Activated CD4-positive, CD25-positive, alpha-beta regulatory T cell treated with anti-CD3 and anti-CD28 coated beads, Interleukin-2, amount 50 U/mL, for 24 hours (primary cell): ENCODE results near the gene IQCE.
"Not testable (repeated sequence)": the region's sequence is repeated elsewhere in the genome, so short reads cannot be mapped to it uniquely, and the experiment has no call there.

ENCODE experiments used
- ATAC-seq, 2 donors: fragments of 150-1000 bp; cut with Tn5 transposase; one replicate each; pipeline ENCODE4 v1.10.0; 2021; ENCODE audit warnings: mild to moderate bottlenecking in 1 of 2, moderate library complexity in 1 of 2

Gene IQCE

DNA sequence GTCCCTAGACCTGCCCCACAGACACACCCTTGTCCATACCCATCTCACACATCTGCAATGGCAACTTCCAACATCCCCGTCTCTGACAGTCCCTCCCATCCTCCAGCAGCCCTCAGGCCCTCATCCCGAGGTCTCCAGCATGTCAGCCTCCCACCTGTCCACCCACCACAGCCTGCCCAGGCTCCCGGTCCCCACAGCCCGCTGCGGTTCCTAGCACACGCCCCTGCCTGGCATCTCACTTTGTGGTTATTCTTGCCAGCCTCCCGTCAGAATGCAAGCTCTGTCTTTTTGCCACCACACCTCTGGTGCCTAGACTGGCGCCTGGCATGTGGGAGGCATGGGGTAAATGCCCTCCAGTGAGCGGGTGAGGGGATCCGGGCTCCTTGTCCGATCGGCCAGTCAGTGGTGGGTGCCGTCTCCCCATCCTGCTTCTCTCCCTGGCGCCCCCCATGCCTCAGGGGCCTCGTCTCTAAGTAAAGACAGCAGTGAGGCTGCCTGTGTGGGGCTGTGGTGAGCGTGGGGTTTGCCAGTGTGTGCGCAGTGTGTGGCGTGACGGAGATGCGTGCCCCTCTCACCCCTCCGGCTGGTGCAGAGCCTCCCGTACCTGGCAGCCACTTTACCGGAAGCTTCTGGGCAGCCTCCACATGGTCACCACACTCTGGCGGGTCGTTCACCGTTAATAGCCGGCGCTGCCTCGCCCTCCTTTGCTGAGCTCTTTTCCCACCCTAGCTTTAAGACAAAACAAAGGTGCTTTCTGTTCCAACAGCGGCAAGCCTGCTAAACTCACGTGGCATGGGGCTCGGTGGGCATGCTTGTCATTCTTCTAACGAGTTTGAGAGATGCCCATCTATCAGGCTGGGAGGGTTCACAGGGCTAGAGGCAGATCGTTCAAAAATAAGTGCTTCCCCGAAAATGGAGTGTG is 44.5 kb downstream of the IQCE start:
- no peak for ATAC-seq

DNA sequence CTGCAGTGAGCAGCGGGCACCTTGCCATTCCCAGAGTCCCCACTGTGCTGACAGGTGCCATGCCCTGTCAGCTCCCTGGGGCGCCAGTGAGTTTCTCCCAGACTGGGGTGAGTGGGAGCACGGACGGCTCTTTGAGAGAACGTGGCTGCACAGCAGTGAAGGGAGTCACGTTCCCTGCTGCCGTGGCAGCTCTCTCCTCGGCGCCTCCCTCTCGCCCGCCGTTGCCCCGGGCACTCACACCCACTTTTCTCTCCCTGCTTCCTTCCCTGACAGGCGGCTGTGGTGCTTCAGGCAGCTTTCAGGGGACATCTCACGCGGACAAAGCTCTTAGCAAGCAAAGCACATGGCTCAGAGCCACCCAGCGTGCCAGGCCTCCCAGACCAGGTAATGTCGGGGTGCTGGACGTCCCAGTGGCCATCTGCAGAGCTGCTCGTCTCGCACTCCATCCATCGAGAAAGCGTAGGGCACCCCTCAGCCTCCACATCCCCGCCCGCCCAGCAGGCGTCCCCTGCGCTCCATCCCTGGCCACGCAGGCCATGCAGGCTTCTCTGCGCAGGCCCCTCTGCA is 45.9 kb downstream of the IQCE start:
- ATAC-seq, result no peak

DNA sequence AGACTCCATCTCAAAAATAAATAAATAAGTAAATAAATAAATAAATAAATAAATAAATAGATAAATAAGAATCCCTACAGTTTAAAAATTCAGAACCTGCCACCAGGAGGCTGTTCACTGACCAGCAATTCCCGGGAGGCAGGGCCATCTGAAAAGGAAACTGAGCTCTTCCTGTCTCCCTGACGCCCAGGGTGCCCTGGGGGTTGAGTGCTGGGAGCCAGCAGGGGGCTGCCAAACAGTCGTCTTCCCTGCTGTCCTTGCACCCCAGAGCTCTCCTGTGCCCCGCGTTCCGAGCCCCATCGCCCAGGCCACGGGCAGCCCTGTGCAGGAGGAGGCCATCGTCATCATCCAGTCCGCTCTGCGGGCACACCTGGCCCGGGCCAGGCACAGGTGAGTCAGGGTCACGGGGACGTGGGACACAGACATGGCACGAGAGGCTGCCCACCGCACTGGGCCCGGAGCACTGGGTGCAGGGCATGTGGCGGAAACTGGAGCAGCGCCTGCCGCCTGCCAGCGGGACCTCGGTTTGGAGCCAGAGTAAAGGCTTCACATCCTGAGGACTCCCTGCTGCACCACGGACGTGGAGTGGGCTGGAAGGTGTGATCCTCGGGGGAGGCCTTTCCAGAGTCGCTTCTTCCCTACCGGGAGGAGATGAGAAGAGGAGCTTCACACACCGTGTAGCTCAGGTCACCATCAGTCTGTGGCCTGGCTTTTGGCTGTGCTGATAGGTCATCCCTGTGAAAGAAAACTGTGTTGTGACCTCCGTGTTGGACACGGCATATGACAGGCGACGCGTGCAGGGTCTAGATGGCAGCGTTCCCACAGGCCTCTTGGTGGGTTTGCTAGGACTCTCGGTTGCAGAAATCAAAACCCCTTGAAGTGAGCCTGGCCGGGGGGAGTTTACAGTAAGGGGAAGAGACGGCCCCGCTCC is 47.1 kb downstream of the IQCE start:
- ATAC-seq, result no peak

DNA sequence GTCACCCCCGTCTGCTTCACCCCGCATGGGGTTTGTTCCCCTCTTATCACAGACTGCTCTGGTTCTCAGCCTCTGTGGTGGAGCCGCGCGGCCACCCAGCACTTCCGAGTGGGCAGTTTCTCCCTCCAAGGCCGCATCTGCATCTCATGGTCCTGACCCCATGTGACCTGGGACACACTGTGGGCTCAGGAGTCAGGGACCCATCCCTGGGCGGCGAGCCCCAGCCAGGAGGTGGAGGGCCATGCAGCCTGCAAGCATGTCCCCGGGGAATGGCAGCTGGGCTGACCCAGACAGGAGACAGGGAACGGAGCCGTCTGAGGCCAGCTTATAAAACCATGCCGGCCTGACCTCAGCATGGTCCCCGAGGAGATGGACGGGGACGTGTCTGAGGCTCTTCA is 47.8 kb downstream of the IQCE start:
- no peak for ATAC-seq

DNA sequence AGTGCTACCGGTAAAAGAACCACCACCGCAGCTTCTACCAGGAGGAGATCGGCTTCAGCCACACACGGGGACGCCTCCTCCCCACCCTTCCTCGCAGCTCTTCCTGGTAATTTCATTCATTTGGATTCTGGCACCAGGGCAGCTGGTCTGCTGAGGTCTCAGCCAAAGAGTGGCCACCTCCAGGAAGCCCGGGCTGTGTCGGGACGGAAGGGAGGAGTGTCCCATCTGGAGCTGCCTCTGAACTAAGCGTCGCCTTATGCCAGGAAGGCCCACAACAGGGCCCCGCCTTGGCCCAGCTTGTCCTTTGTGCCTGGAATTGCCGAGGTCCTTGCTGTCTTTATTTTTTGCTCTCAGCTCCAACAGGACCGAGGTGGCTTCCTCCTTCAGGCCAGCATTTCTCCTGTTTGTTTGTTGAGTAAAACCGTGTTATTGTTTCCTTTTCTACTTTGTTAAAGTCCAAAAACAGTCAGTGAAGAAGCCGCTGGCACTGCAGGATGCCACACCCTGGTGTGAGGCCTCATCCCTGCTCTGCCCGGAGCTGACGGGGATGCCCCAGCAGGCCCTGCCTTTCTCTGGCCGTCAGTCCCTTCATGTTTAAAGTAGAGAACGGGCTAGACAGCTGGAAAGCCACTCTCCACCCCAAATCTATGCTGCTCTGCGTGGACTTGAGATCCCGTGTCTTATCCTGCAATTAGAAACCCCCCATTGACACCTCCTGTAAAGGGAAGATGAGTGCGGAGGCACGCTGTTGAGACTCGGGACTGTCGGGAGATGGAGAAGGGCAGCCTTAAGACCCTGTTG is 48.5 kb downstream of the IQCE start:
- ATAC-seq, result no peak

DNA sequence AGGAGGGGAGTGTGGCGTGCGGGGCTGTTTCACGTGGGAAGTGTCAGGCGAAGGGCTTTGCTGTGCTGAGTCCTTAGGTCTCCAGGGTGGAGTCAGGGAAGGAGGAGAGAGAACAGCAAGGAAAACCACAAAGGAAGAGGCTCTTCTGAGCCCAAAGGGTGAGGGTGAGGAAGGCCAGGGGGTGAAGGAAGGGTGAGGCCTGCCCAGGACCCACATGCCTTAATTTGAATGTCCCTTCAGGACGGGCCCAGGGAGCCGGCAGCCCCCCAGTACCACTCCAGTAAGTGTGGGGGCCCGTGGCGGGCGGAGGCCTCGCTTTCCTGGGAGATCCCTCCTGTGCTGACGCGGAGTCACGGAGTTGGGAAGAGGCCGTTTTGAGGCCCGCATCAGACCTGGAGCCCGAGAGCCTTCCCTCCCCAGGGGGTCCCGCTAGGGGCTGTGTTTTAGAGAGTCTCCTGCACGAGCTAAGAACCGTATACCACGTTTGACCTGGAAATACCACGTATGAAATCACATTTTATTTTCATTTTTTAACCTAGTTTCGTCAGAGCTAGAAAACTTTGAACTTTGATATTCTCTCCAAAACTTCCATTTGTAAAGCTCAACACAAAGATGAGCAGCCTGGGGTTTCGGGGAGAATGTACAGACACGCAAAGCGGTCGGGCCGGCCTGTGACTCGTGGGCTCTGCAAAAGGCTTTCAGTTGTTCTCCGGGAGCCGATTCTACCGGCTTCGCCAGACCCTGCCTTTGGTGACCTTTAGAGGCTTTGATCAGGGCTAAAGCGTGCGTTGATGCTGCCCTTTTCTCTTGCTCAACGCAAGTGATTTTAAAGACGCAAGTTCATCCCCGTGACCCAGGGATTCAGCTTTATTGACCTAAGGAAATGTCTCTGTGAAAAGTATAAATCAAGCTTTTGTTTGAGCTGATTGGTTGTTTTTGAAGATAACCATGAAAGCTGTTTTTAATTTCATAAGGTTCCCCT is 49.4 kb downstream of the IQCE start:
- ATAC-seq, result no peak

DNA sequence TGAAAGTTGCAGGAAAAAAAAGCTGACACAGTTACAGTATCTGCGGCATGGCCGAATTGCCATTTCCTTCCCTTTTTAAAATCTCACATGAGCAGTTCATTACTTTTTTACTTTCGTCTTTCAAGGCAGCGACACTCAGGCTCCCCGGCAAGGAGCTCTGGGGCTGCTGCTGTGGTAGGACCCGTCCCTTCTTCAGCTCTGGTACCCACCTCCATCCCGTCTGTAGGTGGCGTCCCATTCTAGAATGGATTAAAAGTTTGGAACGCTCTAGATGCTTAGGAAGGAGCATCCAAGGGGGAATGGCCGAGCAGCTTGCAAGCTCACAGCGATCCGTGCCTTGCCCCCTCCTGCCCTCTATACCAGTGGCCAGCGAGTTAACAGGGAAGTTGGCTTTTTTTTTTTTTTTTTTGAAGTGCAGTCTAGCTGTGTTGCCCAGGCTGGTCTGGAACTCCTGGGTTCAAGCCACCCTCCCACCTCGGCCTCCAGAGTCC is 50.2 kb downstream of the IQCE start:
- ATAC-seq, result peak; percentile 33 to 44

DNA sequence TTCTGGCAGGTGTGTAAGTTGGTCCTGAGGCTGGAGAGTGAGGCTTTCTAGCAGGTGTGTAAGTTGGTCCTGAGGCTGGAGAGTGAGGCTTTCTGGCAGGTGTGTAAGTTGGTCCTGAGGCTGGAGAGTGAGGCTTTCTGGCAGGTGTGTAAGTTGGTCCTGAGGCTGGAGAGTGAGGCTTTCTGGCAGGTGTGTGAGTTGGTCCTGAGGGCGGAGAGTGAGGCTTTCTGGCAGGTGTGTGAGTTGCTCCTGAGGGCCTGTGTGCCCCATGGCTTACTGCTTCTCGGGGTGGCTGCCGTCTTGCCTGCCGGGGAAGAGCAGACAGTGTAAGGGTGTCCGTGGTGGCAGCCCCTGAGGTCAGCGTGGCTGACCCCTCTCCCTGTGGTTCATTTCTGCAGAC is 50.9 kb downstream of the IQCE start:
- not testable (repeated sequence) for ATAC-seq

DNA sequence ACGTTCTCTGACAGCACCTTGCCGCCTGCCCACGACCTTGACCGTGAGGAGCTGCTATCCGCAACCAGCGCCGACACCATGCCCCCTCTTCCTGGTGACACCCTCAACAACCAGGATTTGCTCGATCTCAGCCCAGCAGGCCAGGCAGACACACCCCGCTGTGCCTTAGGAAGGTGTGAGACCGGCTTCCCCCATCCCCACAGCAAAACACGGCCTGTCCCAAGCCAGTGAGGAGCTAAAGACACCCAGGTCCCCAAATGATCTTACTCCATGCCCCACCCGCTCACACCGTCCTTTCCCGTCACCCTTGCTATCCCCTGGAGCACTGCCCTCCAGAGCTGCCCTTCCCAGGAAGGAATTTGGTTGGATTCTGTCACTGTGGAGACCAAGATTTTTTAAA is 51.7 kb downstream of the IQCE start:
- ATAC-seq, result no peak

DNA sequence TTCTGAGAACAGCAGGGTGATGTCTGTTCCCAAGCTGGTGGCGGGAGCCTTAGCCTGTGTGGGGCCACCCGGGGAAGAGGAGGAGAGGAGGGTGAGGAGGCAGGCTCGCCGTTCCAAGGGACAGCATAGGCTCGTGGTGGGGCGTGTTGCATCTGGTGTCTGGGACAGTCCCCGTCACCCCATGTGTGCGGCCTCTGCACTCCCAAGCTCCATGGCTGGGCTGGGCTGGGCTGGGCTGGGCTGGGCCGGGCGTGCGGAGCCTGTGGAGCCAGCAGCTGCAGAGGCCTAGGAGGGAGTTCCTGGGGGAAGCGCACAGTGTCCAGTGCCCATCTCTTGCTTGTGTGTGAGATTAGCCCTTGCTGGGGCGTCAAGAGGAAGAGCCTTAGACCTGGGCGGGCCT is 52.1 kb downstream of the IQCE start:
- no peak for ATAC-seq

DNA sequence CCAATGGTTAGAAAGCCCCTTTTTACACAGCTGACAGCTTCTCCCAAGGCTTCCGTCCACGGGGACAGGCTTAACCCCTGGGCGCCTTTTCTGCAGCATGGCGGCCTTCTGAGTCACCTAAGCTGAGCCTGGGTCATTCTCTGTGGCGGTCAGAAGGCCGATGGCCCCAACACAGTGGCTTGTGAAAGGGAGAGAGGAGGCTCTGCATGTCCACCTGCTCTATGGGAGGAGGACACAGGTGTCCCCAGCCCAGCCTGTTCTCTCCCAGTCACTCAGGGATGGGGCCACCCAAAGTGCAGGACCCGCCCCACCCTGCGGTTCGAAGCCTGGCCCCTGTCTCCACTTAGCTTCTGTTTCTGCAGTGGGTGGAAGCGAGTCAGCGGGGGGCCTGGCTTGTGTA is 52.6 kb downstream of the IQCE start:
- ATAC-seq, result no peak

DNA sequence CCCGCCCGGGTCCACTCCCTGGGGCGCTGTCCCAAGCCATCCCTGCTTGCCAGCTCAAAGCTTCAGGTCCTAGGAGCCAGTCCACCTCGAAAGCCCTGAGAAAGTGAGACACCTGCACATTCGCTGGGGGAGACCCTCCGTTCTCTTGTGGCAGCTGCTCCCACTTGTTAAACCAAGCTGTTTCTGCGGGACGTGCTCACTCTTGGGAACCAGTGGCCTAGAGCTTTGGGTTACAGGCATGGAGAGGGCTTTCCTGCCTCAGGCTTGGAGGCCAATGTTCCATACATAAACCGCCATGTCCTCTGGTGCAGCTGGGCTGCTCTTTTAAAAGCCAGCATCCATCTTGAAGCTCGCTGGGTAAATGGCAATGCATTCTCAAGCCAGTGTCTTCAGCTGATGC is 53.1 kb downstream of the IQCE start:
- no peak for ATAC-seq

DNA sequence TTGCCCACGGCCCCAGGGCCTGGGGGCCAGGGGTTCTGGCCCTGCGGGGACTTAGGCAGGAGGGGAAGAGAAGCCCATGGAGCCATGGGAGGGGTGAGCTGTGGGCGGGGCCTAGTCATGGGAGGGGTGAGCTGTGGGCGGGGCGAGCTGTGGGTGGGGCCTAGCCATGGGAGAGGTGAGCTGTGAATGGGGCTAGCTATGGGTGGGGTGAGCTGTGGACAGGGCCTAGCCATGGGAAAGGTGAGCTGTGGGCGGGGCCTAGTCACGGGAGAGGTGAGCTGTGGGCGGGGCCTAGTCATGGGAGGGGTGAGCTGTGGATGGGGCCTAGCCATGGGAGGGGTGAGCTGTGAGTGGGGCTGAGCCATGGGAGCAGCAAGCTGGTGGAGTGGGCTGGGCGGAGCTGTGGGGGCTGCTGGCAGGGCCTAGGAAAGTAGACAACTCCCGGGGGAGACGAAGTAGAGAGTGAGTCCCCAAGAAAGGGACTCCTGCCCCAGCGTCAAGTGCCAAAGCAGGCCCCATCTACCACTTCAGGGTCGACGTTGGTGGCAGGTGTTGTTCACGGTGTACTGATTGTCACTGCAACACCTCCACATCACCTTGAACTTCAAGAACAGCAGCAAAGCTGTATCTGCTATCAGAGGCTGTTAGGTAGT is 53.8 kb downstream of the IQCE start:
- ATAC-seq, result no peak

DNA sequence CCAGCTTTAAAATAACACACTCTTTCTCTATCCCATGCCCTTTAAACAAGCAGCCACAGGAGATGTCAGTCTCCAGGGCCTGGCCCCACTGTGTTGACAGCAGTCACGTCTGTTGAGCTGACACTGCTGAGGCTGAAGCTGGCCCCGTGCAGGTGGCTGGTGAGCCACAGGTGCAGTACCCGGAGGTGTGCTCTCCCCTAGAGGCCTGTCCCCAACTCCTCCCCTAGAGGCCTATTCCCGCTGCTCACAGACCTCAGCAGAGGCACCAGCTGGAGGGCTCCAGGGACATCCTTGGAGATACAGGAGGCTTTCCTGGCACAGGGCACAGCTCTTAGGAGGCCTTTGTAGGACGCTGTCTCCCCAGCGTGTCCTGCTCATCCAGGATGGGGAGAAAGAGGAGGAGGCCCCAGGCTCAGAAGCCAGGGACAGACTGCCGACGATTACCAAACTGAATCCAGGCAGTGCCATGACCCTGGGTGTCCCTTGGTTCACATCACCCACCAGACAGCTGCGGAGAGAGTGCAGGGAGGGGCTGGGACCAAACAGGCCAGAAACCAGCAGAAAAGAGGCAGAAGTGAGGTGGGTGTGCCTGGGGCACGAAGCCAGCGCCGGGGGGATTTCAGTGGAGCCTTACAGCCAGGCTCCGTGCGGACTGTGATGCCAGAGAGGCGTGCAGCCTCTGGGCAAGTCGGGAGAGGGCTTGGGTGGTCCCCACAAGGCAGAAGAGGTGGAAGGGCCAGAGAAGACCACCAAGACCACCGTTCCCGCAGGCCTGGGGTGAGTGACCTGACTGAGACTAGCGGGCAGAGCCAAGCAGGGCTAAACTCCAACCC is 54.5 kb downstream of the IQCE start:
- ATAC-seq, result no peak

DNA sequence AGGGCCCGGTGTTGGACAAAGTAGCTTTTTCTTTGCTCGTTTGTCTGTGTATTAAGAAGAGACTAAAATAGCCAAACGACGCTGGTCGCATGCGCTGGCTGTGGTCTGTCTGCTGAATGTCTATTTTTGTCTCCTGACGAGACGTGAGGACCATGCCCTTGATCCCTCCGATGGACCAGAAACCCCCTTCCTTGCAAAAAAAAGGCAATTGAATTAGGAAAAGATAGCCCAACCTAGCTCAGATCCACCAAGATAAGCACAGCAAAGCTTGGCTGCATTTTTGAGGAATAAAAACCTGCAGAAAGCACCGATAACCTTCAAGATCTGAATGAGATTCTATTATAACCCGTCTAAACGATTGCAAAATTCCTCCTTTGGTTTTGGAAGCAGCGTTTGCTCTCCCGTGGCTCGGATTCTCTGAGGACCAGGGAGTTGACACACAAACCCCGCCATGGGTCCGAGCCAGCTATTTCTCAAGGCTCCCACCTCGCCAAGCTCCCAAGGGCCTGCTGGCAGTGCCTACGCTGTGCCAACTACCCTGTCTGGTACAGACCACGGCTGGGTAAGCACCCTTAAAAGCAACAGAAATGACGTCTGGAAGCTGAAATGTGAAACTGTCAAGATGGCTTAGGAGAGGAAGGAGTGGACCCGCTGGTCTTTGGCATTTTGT is 55.3 kb downstream of the IQCE start:
- ATAC-seq, result no peak

DNA sequence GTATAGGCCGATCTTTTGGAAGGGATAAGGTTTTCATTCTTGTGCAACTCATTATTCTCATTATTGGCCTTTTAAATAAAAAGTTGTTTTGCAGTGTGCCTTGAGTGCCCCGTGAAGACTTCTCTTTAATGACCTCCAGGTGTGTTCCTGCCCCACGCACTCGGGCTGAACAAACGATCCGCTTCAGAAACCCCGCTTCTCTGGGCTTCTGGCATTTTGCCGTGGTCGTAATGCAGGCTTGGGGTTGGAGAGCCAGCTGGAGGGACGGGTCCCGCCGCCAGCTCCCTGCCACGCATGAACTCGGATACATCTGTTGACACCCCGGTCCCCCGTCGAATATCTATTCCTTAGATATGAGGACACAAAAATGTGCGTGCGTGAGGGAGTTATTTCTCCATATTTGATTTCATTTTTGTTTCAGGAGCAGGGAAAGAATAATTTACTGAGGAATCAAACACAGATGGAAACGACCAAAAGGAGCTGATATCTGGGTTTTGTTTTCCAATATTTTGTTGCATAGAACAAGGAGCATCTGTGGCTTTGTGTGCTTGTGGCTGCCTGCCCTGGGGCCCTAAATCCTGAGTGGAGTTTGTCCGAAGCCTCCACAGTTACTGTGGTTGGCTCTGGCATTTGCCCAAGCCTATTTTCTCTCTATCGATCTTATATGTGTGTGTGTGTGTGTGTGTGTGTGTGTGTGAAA is 56.0 kb downstream of the IQCE start:
- ATAC-seq, result no peak

DNA sequence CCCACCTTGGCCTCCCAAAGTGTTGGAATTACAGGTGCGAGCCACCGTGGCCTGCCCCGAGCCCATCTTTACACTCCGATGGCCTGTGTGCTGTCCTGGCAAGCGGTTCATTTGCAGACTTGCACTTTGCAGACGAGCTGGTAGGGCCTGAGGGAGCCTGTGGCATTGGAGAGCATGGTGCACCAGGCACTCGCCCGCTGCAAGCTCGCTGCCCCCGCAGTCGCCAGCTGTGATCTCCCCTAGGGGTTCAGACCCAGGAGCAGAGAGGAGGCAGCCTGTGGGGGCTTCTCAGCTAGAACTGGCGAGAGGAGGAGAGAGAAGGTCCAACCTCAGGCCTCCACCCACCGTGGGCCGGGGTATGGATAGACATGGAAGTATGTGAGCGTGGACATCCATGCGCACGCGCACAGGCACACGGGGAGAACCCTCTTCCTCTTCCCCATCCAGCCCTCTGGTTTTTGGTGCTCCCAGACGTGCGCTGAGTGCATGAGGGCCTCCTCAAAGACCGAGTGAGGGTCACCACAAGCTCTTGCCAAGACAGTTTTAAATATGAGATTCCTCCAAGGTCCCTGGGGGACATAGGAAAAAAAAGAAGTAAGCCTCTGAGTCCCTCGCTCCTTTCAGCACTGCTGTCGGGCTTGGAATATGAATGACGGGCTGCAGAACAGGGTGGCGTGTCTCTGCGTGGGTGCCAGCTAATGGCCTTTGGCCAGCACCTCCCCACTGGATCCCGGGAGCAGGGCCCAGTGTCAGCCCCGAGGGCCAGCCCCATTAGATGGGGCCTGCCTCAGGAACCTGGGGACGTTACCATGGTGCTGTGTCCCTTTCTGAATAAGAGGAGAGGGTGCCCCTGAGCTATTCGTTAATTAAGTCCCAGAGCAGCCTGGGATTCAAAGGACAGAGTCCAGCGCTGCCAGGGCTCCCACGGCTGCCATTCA is 57.9 kb downstream of the IQCE start:
- no peak for ATAC-seq
